Astrocyte (in vitro differentiated cells and primary cell): ENCODE data around the gene NECTIN1. TPM values are rescaled to one million over a fixed set of nuclear protein-coding genes. Genes with fewer than 3 reads are reported as not detected.

Source experiments
- DNase-seq: peaks from one replicate; pipeline ENCODE4 v3.0.0-alpha.2; 2010; ENCODE audit warnings: low read depth
- FAIRE-seq: peaks from 2 replicates; lab custom pipeline; 2011; peaks lifted over from hg19 to GRCh38; lab: Jason Lieb, UNC
- H2AFZ ChIP-seq: 2 replicates; pipeline ENCODE4 v1.6.0; 2012; ENCODE audit warnings: low read depth, low read length, inconsistent platforms
- H3K27ac ChIP-seq: 2 replicates; pipeline ENCODE4 v1.5.1; 2011; ENCODE audit warnings: low read depth, low read length, inconsistent platforms
- H3K27me3 ChIP-seq: 2 replicates; pipeline ENCODE4 v1.6.0; 2011; ENCODE audit warnings: low read length, inconsistent platforms; ENCODE audit not compliant: insufficient read depth
- H3K36me3 ChIP-seq: 2 replicates; pipeline ENCODE4 v1.5.1; 2011; ENCODE audit warnings: low read length, inconsistent platforms; ENCODE audit not compliant: insufficient read depth
- H3K4me1 ChIP-seq: 2 replicates; pipeline ENCODE4 v1.5.1; 2011; ENCODE audit warnings: low read length, inconsistent platforms; ENCODE audit not compliant: insufficient read depth
- H3K4me2 ChIP-seq: 2 replicates; pipeline ENCODE4 v1.6.0; 2012; ENCODE audit warnings: low read length, inconsistent platforms
- H3K4me3 ChIP-seq: 2 replicates; pipeline ENCODE4 v1.5.1; 2011; ENCODE audit warnings: low read depth, mild to moderate bottlenecking, low read length, inconsistent platforms; ENCODE audit not compliant: insufficient read depth
- H3K79me2 ChIP-seq: 2 replicates; pipeline ENCODE4 v1.6.0; 2012; ENCODE audit warnings: mild to moderate bottlenecking, low read length, inconsistent platforms; ENCODE audit not compliant: insufficient read depth
- H3K9ac ChIP-seq: 2 replicates; pipeline ENCODE4 v1.6.0; 2012; ENCODE audit warnings: mild to moderate bottlenecking, low read length, inconsistent platforms
- H3K9me3 ChIP-seq: 2 replicates; pipeline ENCODE4 v1.5.1; 2012; ENCODE audit warnings: low read depth, mild to moderate bottlenecking, low read length, inconsistent platforms; ENCODE audit not compliant: insufficient read depth
- H4K20me1 ChIP-seq: 2 replicates; pipeline ENCODE4 v1.6.0; 2012; ENCODE audit warnings: low read length, inconsistent platforms; ENCODE audit not compliant: insufficient read depth
- H3K27ac Mint-ChIP-seq: one replicate; pipeline ENCODE4 v1.8.0; 2021; ENCODE audit warnings: mild to moderate bottlenecking, mixed read lengths; ENCODE audit not compliant: unreplicated experiment
- H3K27me3 Mint-ChIP-seq: one replicate; pipeline ENCODE4 v1.8.0; 2021; ENCODE audit warnings: low read depth, mixed read lengths; ENCODE audit not compliant: unreplicated experiment
- H3K36me3 Mint-ChIP-seq: one replicate; pipeline ENCODE4 v1.8.0; 2021; ENCODE audit warnings: low read depth, mixed read lengths; ENCODE audit not compliant: unreplicated experiment
- H3K4me1 Mint-ChIP-seq: one replicate; pipeline ENCODE4 v1.8.0; 2021; ENCODE audit warnings: low read depth, mixed read lengths; ENCODE audit not compliant: unreplicated experiment
- H3K4me3 Mint-ChIP-seq: one replicate; pipeline ENCODE4 v1.8.0; 2021; ENCODE audit warnings: mild to moderate bottlenecking, moderate library complexity, mixed read lengths; ENCODE audit not compliant: unreplicated experiment
- H3K9me3 Mint-ChIP-seq: one replicate; pipeline ENCODE4 v1.8.0; 2021; ENCODE audit warnings: mild to moderate bottlenecking, mixed read lengths; ENCODE audit not compliant: unreplicated experiment
- EZH2 ChIP-seq: IDR thresholded peaks from 2 replicates; pipeline ENCODE4 v1.6.1; 2012; ENCODE audit warnings: mild to moderate bottlenecking, low read length, inconsistent platforms; ENCODE audit not compliant: insufficient read depth
- total RNA-seq: library from RNA; stranded (reverse); gene quantifications from 2 replicates; pipeline ENCODE4 v1.2.1, GENCODE V29; 2021
- TF ChIP-seq, protein P1 (sequence below): IDR thresholded peaks from 2 replicates; pipeline ENCODE4 v1.5.1; 2011; ENCODE audit warnings: low read depth, mild to moderate bottlenecking, inconsistent platforms, low read length, moderate library complexity; ENCODE audit not compliant: insufficient read depth

The NECTIN1 gene
- total RNA-seq, 1 donor from 2014 or later = 17.7 TPM

DNA sequence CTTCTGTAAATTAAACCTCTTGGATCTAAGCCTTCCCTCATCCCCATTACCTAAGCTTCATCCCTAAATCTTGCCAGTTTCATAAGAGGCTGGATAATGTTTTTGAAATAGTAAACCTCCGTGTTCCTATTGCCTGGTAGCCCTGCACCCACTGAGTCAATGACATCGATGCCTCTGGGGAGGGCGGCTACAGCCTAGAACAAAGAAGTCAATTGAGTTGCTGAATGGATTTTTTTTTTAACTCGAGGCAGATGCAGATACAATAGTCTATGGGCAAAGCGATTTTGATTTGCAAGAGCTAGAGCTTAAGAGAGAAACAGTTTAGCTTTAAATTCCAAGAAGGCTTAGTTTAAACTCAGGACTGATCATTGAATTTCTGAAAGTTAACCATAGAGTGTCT, 121.3 kb downstream of the NECTIN1 start:
- FAIRE-seq = no peak
- no peaks in the 10 kb centered on the region for H3K36me3 Mint-ChIP-seq
- no peak overlapping the region for H3K27ac Mint-ChIP-seq
- no peak for DNase-seq
- Histone ChIP-seq H3K36me3 (no peaks in the 10 kb centered on the region), H3K79me2 (no peaks in the 10 kb centered on the region), H3K4me3 (no peak overlapping the region), H3K9me3 (no peaks in the 10 kb centered on the region), H3K4me1 (no peaks in the 10 kb centered on the region), H2AFZ (no peak overlapping the region), H3K4me2 (no peak overlapping the region), H3K27me3 (peaks cover 20% of the 10 kb centered on the region), H4K20me1 (no peaks in the 10 kb centered on the region), H3K27ac (no peak overlapping the region), H3K9ac (no peak overlapping the region)
- no peak overlapping the region for H3K4me3 Mint-ChIP-seq
- no peaks in the 10 kb centered on the region for H3K4me1 Mint-ChIP-seq
- peaks cover 5% of the 10 kb centered on the region for H3K9me3 Mint-ChIP-seq
- TF ChIP-seq, protein P1, sequence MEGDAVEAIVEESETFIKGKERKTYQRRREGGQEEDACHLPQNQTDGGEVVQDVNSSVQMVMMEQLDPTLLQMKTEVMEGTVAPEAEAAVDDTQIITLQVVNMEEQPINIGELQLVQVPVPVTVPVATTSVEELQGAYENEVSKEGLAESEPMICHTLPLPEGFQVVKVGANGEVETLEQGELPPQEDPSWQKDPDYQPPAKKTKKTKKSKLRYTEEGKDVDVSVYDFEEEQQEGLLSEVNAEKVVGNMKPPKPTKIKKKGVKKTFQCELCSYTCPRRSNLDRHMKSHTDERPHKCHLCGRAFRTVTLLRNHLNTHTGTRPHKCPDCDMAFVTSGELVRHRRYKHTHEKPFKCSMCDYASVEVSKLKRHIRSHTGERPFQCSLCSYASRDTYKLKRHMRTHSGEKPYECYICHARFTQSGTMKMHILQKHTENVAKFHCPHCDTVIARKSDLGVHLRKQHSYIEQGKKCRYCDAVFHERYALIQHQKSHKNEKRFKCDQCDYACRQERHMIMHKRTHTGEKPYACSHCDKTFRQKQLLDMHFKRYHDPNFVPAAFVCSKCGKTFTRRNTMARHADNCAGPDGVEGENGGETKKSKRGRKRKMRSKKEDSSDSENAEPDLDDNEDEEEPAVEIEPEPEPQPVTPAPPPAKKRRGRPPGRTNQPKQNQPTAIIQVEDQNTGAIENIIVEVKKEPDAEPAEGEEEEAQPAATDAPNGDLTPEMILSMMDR = no peak
- no peak for TF ChIP-seq EZH2
- H3K27me3 Mint-ChIP-seq = peaks cover 28% of the 10 kb centered on the region

DNA sequence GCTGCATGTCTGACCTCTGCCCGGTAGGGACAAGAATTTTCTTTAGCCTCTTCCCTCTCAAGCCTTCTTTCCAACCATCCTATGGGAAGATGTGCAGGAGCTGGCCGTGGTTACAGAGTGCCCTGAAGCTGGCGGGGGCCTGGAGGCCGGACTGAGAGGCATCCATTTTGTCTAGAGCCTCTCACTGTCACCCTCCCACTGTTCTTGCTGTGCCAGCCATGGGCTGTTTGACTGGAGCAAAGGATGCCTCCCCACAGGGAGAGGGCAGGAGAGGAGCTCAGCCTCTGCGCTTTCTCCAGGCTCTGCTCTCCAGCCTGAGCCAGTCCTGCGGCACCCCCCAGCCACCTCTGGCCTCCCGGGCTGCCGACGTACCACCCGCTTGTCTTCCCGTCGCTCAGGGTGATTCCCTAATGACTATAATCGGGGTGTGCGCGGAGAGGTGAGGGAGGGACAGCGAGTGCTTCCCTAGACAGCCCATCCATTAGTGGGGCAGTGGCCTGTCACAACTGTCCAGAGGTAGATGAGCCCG, 123.8 kb downstream of the NECTIN1 start:
- H4K20me1 ChIP-seq = no peaks in the 10 kb centered on the region
- H3K27me3 ChIP-seq = peaks cover 20% of the 10 kb centered on the region
- no peak for DNase-seq
- no peak overlapping the region for H2AFZ ChIP-seq
- TF ChIP-seq EZH2 = no peak
- TF ChIP-seq, protein P1 = no peak
- Mint-ChIP-seq H3K27me3 (peaks cover 28% of the 10 kb centered on the region), H3K27ac (no peak overlapping the region), H3K4me1 (peaks cover 3% of the 10 kb centered on the region), H3K4me3 (no peak overlapping the region), H3K9me3 (no peaks in the 10 kb centered on the region), H3K36me3 (no peaks in the 10 kb centered on the region)
- no peak overlapping the region for H3K27ac ChIP-seq
- H3K9me3 ChIP-seq = no peaks in the 10 kb centered on the region
- no peak overlapping the region for H3K4me3 ChIP-seq
- no peak for FAIRE-seq
- H3K9ac ChIP-seq = no peak overlapping the region
- no peaks in the 10 kb centered on the region for H3K36me3 ChIP-seq
- no peaks in the 10 kb centered on the region for H3K79me2 ChIP-seq
- H3K4me2 ChIP-seq = no peak overlapping the region
- no peaks in the 10 kb centered on the region for H3K4me1 ChIP-seq

DNA sequence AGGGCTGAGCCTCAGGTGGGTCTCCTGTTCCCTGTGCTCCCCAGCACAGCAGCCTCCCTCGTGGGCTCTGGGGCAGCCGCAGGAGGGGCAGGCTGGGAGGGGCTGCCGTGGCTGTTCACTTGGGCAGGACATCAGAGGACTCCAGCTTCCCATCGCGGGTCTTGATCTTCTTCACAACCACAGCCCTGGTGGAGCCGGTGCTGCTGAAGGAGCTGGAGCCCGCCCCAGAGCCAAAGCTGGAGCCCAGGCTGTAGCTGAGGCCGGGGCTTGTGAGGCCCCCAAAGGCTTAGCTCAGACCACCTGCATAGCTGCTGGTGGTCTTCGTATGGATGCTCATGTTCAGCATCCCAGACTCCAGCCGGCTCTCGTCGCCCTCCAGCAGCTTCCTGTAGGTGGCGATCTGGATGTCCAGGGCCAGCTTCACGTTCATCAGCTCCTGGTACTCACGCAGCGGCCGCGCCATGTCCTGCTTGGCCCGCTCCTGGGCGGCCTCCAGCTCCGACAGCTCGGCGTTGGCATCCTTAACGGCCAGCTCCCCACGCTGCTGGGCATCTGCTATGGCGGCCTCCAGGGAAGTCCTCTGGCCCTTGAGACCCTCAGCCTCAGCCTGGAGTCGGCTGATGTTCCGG, 126.1 kb downstream of the NECTIN1 start:
- peaks cover 10% of the 10 kb centered on the region for H3K27me3 ChIP-seq
- H3K4me3 ChIP-seq = no peak overlapping the region
- peaks cover 4% of the 10 kb centered on the region for H3K4me1 ChIP-seq
- H3K36me3 Mint-ChIP-seq = no peaks in the 10 kb centered on the region
- H3K27ac ChIP-seq = no peak overlapping the region
- peaks cover 11% of the 10 kb centered on the region for H3K4me1 Mint-ChIP-seq
- H3K79me2 ChIP-seq = no peaks in the 10 kb centered on the region
- no peak overlapping the region for H3K4me3 Mint-ChIP-seq
- H2AFZ ChIP-seq = no peak overlapping the region
- H3K36me3 ChIP-seq = no peaks in the 10 kb centered on the region
- no peak for FAIRE-seq
- no peak for DNase-seq
- no peak overlapping the region for H3K9ac ChIP-seq
- peaks cover 20% of the 10 kb centered on the region for H3K27me3 Mint-ChIP-seq
- no peak for TF ChIP-seq EZH2
- TF ChIP-seq, protein P1 = no peak
- no peaks in the 10 kb centered on the region for H3K9me3 Mint-ChIP-seq
- H3K4me2 ChIP-seq = no peak overlapping the region
- H4K20me1 ChIP-seq = no peaks in the 10 kb centered on the region
- H3K27ac Mint-ChIP-seq = no peak overlapping the region
- no peaks in the 10 kb centered on the region for H3K9me3 ChIP-seq
